GM19438 (cell line): ENCODE measurements around the gene INTS3.

Experiments
- ATAC-seq: cut with Tn5 transposase; IDR thresholded peaks from one replicate; pipeline ENCODE4 v1.9.1; 2021; ENCODE audit warnings: low read depth; ENCODE audit not compliant: unreplicated experiment

INTS3 gene

DNA sequence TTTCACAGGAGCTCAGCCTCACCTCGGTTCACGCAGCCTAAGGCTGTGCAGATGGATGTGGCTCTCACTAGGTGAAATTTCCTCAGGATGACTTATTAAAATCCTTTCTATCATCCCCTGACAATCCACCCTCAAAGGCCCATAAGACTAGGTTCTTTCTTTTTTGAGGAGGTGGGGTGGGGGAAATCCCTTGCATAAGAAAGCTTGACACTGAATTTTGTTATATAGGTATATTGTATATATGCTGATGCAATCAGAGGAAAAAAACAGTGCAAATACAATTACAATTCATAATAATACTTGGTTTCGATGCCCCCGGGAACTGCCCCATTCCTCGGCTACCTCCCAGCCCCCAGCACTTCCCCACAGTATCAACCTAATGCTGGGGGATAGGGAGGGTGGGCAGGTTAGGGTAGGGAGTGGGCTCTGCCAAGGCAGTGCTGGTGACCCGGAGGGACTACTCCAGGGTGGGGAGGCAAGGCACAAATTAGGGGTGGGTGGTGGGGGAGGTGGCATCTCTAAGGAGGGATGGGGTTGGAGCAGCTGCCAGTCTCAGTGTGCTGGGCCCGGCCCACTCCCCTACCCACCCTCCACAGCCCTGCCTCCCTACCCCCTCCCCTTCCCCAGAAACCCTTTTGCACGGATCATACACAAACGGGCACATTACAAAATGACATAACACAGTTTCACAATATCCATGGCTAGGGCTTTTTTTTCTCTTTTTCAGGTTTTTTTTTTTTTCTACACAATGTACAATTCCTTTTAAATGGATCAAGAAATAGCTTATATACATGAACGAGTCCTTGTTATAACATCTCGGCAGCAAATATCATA, 78.3 kb downstream of the INTS3 start:
- ATAC-seq, result no peak

DNA sequence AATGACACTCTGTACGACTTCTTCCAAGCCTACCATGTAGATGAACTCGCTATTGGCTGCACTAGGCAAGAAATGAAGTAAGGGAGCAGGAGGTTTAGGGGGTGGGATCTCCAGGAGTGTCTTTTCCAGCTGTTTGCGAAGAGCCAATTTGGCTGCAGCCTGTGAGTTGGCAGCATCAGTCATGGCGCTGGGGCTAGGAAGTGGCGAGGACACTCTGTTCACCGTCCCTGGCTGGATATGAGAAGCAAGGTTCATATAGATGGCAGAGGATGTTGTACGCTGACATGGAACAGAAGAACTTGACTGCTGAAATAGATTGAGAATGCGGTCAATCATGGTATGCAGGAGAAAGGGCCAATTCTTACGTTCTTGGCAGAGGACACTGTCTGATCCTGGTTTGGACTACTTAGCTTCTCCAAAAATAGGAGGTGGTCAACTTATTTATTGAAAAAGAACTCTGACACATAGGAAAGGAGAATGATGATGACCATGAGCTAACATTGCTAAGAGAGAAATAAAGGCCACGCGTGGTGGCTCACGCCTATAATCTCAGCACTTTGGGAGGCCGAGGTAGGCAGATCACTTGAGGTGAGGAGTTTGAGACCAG, 88.5 kb downstream of the INTS3 start:
- ATAC-seq, result no peak

DNA sequence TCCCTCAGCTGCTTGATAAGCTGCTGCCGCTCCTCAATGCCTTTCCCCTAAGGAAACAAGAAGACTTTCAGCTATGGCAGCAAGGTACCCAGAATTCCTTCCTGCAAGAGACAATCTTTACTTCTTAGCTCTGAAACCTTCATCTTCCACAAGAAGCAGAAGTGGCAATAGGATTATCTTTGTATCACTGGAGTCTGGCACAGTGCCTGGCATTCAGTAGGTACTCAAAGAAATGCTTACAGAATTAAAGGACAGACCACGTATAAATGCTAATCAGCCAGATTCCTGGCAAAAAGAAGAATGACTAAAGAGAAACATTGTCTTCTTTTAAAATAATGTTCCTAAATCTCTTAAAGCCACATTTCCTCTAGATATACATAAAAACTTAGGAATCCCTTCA, 91.0 kb downstream of the INTS3 start:
- no peak for ATAC-seq
